ENCODE data around the gene CA10.

CA10 gene

GRCh38 chr17:51819341-51820219, 338.9 kb downstream of the CA10 start:
- DNase-seq (ENCODE audit: low read depth in 1 of 2, low spot score in 1 of 2) = no peak

- DNase-seq (ENCODE audit: low read depth in 1 of 2, low spot score in 1 of 2) = no peak
Measured at GRCh38 chr17:51818777-51819176, 339.7 kb downstream of the CA10 start.

- DNase-seq (ENCODE audit: low read depth in 1 of 2, low spot score in 1 of 2) = no peak
Measured at GRCh38 chr17:51817955-51818354, 340.6 kb downstream of the CA10 start.

GRCh38 chr17:51817117-51817516, 341.4 kb downstream of the CA10 start:
- no peak for DNase-seq (ENCODE audit: low read depth in 1 of 2, low spot score in 1 of 2)

GRCh38 chr17:51815097-51815496, 343.4 kb downstream of the CA10 start:
- DNase-seq (ENCODE audit: low read depth in 1 of 2, low spot score in 1 of 2) = no peak

- no peak for DNase-seq (ENCODE audit: low read depth in 1 of 2, low spot score in 1 of 2)
Measured at GRCh38 chr17:51814521-51814920, 344.0 kb downstream of the CA10 start.

GRCh38 chr17:51813784-51814174, 344.7 kb downstream of the CA10 start:
- DNase-seq (ENCODE audit: low read depth in 1 of 2, low spot score in 1 of 2) = no peak

- no peak for DNase-seq (ENCODE audit: low read depth in 1 of 2, low spot score in 1 of 2)
Measured at GRCh38 chr17:51813140-51813783, 345.3 kb downstream of the CA10 start.

- DNase-seq (ENCODE audit: low read depth in 1 of 2, low spot score in 1 of 2) = no peak
Measured at GRCh38 chr17:51807460-51807859, 351.1 kb downstream of the CA10 start.

GRCh38 chr17:51805765-51806164, 352.7 kb downstream of the CA10 start:
- no peak for DNase-seq (ENCODE audit: low read depth in 1 of 2, low spot score in 1 of 2)

- no peak for DNase-seq (ENCODE audit: low read depth in 1 of 2, low spot score in 1 of 2)
Measured at GRCh38 chr17:51805185-51805584, 353.3 kb downstream of the CA10 start.

GRCh38 chr17:51803161-51803560, 355.4 kb downstream of the CA10 start:
- DNase-seq (ENCODE audit: low read depth in 1 of 2, low spot score in 1 of 2) = no peak

GRCh38 chr17:51802544-51802943, 356.0 kb downstream of the CA10 start:
- DNase-seq (ENCODE audit: low read depth in 1 of 2, low spot score in 1 of 2) = no peak

- no peak for DNase-seq (ENCODE audit: low read depth in 1 of 2, low spot score in 1 of 2)
Measured at GRCh38 chr17:51801626-51802025, 356.9 kb downstream of the CA10 start.

- DNase-seq (ENCODE audit: low read depth in 1 of 2, low spot score in 1 of 2) = no peak
Measured at GRCh38 chr17:51799981-51800380, 358.5 kb downstream of the CA10 start.

GRCh38 chr17:51799240-51799639, 359.3 kb downstream of the CA10 start:
- DNase-seq (ENCODE audit: low read depth in 1 of 2, low spot score in 1 of 2) = no peak

GRCh38 chr17:51797150-51797549, 361.4 kb downstream of the CA10 start:
- no peak for DNase-seq (ENCODE audit: low read depth in 1 of 2, low spot score in 1 of 2)

- no peak for DNase-seq (ENCODE audit: low read depth in 1 of 2, low spot score in 1 of 2)
Measured at GRCh38 chr17:51796026-51796425, 362.5 kb downstream of the CA10 start.

GRCh38 chr17:51795401-51795800, 363.1 kb downstream of the CA10 start:
- no peak for DNase-seq (ENCODE audit: low read depth in 1 of 2, low spot score in 1 of 2)

GRCh38 chr17:51794466-51794865, 364.0 kb downstream of the CA10 start:
- DNase-seq (ENCODE audit: low read depth in 1 of 2, low spot score in 1 of 2) = no peak

- DNase-seq (ENCODE audit: low read depth in 1 of 2, low spot score in 1 of 2) = no peak
Measured at GRCh38 chr17:51793686-51794085, 364.8 kb downstream of the CA10 start.

GRCh38 chr17:51778842-51779241, 379.7 kb downstream of the CA10 start:
- no peak for DNase-seq (ENCODE audit: low read depth in 1 of 2, low spot score in 1 of 2)
